Activated CD8-positive, alpha-beta memory T cell treated with anti-CD3 and anti-CD28 coated beads for 36 hours (primary cell): ENCODE data around the gene IGFLR1. TPM values are rescaled to one million over a fixed set of nuclear protein-coding genes. Genes with fewer than 3 reads are reported as not detected.

Source experiments
- CTCF ChIA-PET: fragments of 350-600 bp; sonication (Branson Sonifier 250); formaldehyde crosslinking; loops from one replicate; lab custom pipeline; 2021; ENCODE audit warnings: antibody characterized with exemption; lab: Charles Lee
- POLR2A ChIA-PET: fragments of 350-600 bp; sonication (Branson Sonifier 250); formaldehyde crosslinking; loops from one replicate; lab custom pipeline; 2021; ENCODE audit warnings: antibody characterized with exemption; lab: Charles Lee
- total RNA-seq, 2 experiments: library from RNA; stranded (reverse); gene quantifications; one replicate each; pipeline ENCODE4 v1.2.3, GENCODE V29; 2021

The IGFLR1 gene
- total RNA-seq, 2 experiments from 2014 or later, result 82.6 to 85.6 TPM

GRCh38 chr19:35757749-35758608 is 15.7 kb upstream of the IGFLR1 start, which contains the start of gene PROSER3:
Gene PROSER3 (plus strand): TSS chr19:35758176. CDS start chr19:35758216, 40 bp downstream.
- ChIA-PET CTCF (interaction anchor here (0.9 to 1.2 kb wide), 2 partner anchors 10 to 61 kb away, joined by 3 read pairs; partner anchors contain the start of gene LIN37), POLR2A (interaction anchor here (0.6 to 0.9 kb wide), 5 partner anchors 10 to 56 kb away, joined by 3 to 6 read pairs (median 4); partner anchors contain the start of genes IGFLR1 and LIN37)

DNA sequence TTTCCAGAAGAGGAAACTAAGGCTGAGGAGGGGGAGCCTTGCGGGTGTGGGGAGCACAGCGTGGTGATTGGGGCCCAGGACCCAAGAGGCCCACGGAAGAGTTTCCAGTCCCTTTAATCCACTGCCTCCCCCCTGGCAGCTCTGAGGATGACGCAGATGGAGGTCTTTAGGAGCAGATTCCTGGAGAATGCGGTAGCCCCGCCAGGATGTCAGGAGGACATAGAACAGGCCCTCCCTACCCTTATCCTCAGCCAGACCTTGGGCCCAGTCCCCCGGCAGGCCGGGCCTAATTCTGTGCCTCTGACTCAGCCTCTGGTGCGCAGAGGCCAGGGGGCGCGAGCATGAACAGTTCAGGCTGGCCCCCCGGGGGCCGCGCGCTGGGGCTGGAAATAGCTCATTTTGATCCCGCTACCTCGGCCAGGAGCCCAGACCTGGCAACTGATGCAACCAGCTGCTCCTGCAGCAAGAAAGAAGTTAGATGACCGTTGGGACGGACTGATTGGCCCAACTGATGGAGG is 15.0 kb upstream of the IGFLR1 start:
- ChIA-PET CTCF (interaction anchor here (0.9 to 1.2 kb wide), 2 partner anchors 9 to 62 kb away, joined by 3 read pairs; partner anchors contain the start of gene LIN37), POLR2A (interaction anchor here (0.7 to 0.9 kb wide), 4 partner anchors 9 to 55 kb away, joined by 3 to 6 read pairs (median 4); partner anchors contain the start of genes IGFLR1 and LIN37)

GRCh38 chr19:35756377-35757230 is 14.4 kb upstream of the IGFLR1 start, which contains the start of gene HSPB6:
Gene HSPB6 (minus strand): TSS chr19:35757029. CDS start chr19:35757008, 21 bp downstream.
- ChIA-PET POLR2A (interaction anchor here (0.7 to 1.0 kb wide), 4 partner anchors 8 to 54 kb away, joined by 3 to 4 read pairs (median 3); partner anchors contain the start of genes IGFLR1 and LIN37), CTCF (interaction anchor here (0.9 kb wide), 1 partner anchor 63 kb away, joined by 3 read pairs; no protein-coding TSS in a partner anchor)

DNA sequence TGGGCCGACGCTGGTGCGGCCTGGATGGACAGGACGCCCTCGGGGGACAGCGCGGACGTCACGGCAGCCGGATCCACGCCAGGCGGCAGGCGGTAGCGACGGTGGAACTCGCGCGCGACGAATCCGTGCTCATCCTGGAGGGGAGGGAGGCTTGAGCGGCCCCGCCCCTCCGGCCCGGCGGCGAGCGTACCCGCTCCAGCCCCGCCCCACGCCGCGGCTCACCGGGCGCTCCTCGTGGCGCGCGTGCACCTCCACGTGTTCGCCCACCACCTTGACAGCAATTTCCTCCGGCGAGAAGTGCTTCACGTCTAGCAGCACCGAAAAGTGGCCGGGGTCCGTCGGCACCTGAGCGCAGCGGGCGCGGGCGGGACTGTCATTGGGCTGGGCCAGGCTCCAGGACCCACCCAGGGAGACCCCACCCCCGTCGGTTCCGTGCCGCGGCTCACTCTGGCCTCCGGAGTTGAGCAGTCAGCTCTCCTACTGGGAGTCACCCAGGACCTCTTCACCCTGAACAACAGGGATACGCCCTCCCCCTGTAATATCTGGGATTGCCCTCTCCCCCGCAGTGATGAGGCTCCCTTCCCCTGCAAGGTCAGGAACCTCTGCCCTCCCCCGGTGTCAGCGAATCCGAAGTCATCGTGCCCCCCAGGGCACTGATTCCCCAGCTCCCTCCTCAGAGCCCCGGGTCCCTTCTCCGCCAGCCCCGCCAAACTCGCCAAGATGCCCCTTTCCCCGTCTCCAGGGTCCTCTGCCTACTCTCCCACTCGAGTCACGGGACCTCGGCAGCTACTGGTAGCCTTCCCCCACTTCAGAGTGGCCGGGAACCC is 13.5 kb upstream of the IGFLR1 start:
- POLR2A ChIA-PET, result interaction anchor here (1.0 kb wide), 1 partner anchor 54 kb away, joined by 3 read pairs; no protein-coding TSS in a partner anchor
- CTCF ChIA-PET, result no interaction called here

- ChIA-PET CTCF (no interaction called here), POLR2A (no interaction called here)
Measured at GRCh38 chr19:35755131-35755549, 12.9 kb upstream of the IGFLR1 start.

DNA sequence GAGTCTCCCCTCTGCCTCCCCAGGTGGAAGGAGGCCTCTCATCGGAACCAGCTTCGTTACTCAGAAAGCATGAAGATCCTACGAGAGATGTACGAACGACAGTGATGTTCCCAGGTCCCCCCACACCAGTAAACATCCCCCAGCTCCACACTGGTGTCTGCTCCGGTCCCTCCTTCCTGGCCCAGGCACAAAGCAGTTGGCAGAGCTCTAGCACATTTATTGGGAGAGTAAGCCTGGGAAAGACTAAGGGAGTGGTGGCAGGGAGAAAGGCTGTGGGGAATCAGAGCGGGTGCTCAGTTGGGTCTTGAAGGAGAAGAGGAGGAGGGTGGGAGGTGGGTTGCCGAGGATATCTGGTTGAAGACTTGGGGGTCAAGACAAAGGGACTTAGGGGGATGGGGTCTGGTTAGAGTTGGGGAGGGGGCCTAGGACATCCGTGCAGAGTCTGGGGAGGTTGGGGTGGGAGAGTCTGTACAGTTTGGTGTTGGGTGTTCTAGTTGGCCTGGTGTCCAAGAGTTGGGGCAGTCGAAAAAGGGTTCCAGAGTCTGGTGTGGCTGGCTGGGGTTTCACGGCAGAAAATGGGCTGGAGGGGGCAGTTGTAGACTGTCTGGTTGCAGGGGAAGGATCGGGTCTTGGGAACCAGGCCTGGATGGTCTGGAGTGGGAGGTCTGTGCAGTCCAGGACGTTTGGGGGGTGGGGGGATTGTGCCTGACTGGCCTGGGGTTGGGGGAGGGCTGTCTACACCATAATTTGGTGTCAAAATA is 12.3 kb upstream of the IGFLR1 start:
- ChIA-PET CTCF (no interaction called here), POLR2A (interaction anchor here (0.6 kb wide), 2 partner anchors 8 to 20 kb away, joined by 3 read pairs; no protein-coding TSS in a partner anchor)

DNA sequence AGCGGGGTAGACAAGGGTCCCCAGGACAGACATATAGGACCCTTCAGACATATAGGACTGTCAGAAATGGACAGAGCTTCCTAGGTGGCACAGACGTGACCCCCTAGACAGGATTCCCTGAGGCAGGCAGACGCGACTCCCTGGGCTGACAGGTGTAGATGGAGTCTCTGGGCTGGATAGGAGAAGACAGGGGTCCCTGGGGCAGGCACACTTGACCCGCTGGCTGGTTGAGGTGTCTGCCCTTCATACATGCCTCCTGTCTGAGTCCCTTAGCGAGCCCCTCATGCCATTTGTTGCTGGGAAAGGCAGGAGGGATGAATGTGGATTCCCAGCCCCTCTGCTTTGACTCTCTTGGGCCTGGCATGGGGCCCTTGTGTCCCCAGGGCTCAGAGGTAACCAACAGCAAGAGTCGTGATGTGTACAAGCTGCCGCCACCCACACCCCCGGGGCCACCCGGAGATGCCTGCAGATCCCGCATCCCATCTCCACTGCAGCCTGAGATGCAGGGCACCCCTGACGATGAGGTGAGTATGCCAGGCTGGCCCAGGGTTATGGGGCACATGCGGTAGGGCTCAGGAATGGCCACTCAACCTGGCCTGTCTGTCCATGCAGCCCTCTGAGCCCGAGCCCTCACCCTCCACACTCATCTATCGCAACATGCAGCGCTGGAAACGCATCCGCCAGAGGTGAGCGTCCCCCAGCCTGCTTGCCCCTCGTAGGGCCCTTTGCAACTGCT is 11.6 kb upstream of the IGFLR1 start:
- CTCF ChIA-PET, result no interaction called here
- POLR2A ChIA-PET, result interaction anchor here (0.6 kb wide), 2 partner anchors 8 to 19 kb away, joined by 3 read pairs; no protein-coding TSS in a partner anchor

DNA sequence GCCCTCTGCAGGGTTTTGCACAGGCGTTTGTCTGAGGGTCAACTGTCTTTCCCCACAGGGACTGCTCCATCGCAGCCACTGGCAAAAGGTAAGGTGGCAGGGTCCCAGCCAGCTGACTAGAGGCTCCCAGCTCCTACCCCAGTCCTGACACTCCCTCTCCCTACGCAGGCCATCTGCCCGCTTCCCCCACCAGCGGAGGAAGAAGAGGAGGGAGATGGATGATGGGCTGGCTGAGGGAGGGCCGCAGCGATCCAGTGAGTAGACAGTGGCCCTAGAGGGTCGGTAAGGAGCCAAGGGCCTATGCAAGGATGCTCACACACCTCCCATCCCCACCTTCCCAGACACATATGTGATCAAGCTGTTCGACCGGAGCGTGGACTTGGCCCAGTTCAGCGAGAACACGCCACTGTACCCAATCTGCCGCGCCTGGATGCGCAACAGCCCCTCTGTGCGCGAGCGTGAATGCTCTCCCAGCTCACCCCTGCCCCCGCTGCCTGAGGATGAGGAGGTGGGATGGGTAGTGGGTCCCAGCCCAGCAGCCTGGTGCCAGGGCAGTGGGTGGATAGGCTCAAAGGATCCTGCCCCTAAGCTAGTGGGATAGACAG is 10.6 kb upstream of the IGFLR1 start:
- ChIA-PET CTCF (no interaction called here), POLR2A (no interaction called here)

GRCh38 chr19:35751839-35752745 is 9.8 kb upstream of the IGFLR1 start:
- ChIA-PET CTCF (no interaction called here), POLR2A (interaction anchor here (1.1 kb wide), 1 partner anchor 242 kb away, joined by 3 read pairs; no protein-coding TSS in a partner anchor)

DNA sequence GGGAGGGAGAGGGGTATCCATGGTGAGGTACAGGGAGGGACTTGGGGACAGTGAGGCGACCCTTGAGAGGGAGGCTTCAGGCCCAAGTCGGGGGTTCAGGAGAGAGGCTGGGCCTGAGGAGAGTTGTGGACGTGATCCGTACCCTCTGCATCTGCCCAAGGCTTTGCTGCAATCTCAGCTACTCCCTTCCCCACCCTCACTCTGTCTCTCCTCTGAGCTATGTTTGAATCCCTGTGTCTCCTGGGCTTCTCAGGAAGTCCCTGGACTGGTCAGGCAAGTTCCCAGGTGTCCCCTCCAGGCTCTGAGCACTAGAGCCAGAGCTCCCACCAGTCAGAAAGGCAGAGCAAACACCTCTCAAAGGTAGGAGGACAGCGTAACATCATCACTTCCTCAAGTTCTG is 7.9 kb upstream of the IGFLR1 start:
- CTCF ChIA-PET, result no interaction called here
- POLR2A ChIA-PET, result no interaction called here

- ChIA-PET CTCF (interaction anchor here (0.5 to 2.2 kb wide), 7 partner anchors 10 to 183 kb away, joined by 3 to 9 read pairs (median 4); partner anchors contain the start of genes PMIS2 and PROSER3), POLR2A (interaction anchor here (0.6 to 0.9 kb wide), 5 partner anchors 9 to 136 kb away, joined by 3 to 13 read pairs (median 4); partner anchors contain the start of gene HSPB6)
Measured at GRCh38 chr19:35748106-35749020, 6.1 kb upstream of the IGFLR1 start, which contains the start of gene LIN37. Gene LIN37 (plus strand): TSS chr19:35748576. CDS start chr19:35748725, 149 bp downstream.

DNA sequence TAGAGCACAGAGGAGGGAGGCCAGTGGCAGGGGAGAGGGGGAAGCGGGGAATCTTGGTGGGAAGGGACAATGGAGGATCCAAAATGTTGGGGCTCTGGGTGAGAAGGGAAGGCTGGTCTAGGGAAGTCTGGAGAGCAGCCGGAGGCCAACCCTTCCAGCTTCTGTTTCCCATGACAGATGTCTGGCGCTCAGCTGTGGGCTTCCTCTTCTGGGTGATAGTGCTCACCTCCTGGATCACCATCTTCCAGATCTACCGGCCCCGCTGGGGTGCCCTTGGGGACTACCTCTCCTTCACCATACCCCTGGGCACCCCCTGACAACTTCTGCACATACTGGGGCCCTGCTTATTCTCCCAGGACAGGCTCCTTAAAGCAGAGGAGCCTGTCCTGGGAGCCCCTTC is 4.3 kb upstream of the IGFLR1 start:
- CTCF ChIA-PET, result no interaction called here
- POLR2A ChIA-PET, result interaction anchor here (1.5 kb wide), 1 partner anchor 44 kb away, joined by 6 read pairs; no protein-coding TSS in a partner anchor

- CTCF ChIA-PET, result interaction anchor here (0.9 kb wide), 1 partner anchor 52 kb away, joined by 3 read pairs; no protein-coding TSS in a partner anchor
Measured at GRCh38 chr19:35746087-35746462, 3.8 kb upstream of the IGFLR1 start.

More at GRCh38 chr19:35746087-35746462, 3.8 kb upstream of the IGFLR1 start:
- POLR2A ChIA-PET, result interaction anchor here (1.0 to 1.5 kb wide), 4 partner anchors 27 to 44 kb away, joined by 4 to 6 read pairs (median 6); no protein-coding TSS in a partner anchor
